ENCODE measurements around the gene AZU1.

The AZU1 gene

GRCh38 chr19:797528-798414 lies 29.9 kb upstream of the AZU1 start:
- DNase-seq (ENCODE audit: low read depth, low spot score): peak; percentile 77

- no peak for DNase-seq (ENCODE audit: low read depth, low spot score)
Observed at GRCh38 chr19:798415-799075, 29.1 kb upstream of the AZU1 start.

GRCh38 chr19:799076-799881 lies 28.4 kb upstream of the AZU1 start:
- DNase-seq (ENCODE audit: low read depth, low spot score): peak; percentile 76

- peak; percentile 74 for DNase-seq (ENCODE audit: low read depth, low spot score)
Observed at GRCh38 chr19:800360-801029, 27.1 kb upstream of the AZU1 start.

GRCh38 chr19:801030-801860 lies 26.4 kb upstream of the AZU1 start:
- DNase-seq (ENCODE audit: low read depth, low spot score): no peak

- DNase-seq (ENCODE audit: low read depth, low spot score): no peak
Observed at GRCh38 chr19:801861-802497, 25.7 kb upstream of the AZU1 start.

- DNase-seq (ENCODE audit: low read depth, low spot score): no peak
Observed at GRCh38 chr19:802498-803098, 25.0 kb upstream of the AZU1 start.

GRCh38 chr19:803099-803561 lies 24.5 kb upstream of the AZU1 start:
- no peak for DNase-seq (ENCODE audit: low read depth, low spot score)

GRCh38 chr19:803686-804418 lies 23.8 kb upstream of the AZU1 start:
- no peak for DNase-seq (ENCODE audit: low read depth, low spot score)

- DNase-seq (ENCODE audit: low read depth, low spot score): no peak
Observed at GRCh38 chr19:804419-805165, 23.0 kb upstream of the AZU1 start.

GRCh38 chr19:805166-805551 lies 22.5 kb upstream of the AZU1 start:
- peak; percentile 68 for DNase-seq (ENCODE audit: low read depth, low spot score)

GRCh38 chr19:805600-806550 lies 21.8 kb upstream of the AZU1 start:
- peak; percentile 72 for DNase-seq (ENCODE audit: low read depth, low spot score)

- DNase-seq (ENCODE audit: low read depth, low spot score): no peak
Observed at GRCh38 chr19:806815-807421, 20.7 kb upstream of the AZU1 start.

- DNase-seq (ENCODE audit: low read depth, low spot score): no peak
Observed at GRCh38 chr19:807627-808422, 19.8 kb upstream of the AZU1 start.

GRCh38 chr19:808423-808775 lies 19.2 kb upstream of the AZU1 start:
- DNase-seq (ENCODE audit: low read depth, low spot score): no peak

All from ELF-1 (cell line).